Parathyroid adenoma (tissue), 2 donors: ENCODE results near the gene SH3BP5L.
"Not testable (repeated sequence)": the region's sequence is repeated elsewhere in the genome, so short reads cannot be mapped to it uniquely, and the experiment has no call there.

Experiments
- H2AFZ ChIP-seq: fragments of 300-600 bp; sonication (generic); one replicate; pipeline ENCODE4 v1.7.0; 2017; ENCODE audit warnings: antibody characterized with exemption, mild to moderate bottlenecking
- H3K27ac ChIP-seq: fragments of 300-600 bp; sonication (generic); one replicate; pipeline ENCODE4 v1.7.0; 2017
- H3K27me3 ChIP-seq: fragments of 300-600 bp; sonication (generic); one replicate; pipeline ENCODE4 v1.7.0; 2017; ENCODE audit warnings: low read length; ENCODE audit not compliant: control insufficient read depth, insufficient read depth
- H3K36me3 ChIP-seq: fragments of 300-600 bp; sonication (generic); one replicate; pipeline ENCODE4 v1.7.0; 2017; ENCODE audit warnings: low read length; ENCODE audit not compliant: control insufficient read depth, insufficient read depth
- H3K4me1 ChIP-seq: fragments of 300-600 bp; sonication (generic); one replicate; pipeline ENCODE4 v1.7.0; 2017; ENCODE audit warnings: control low read depth
- H3K4me2 ChIP-seq: fragments of 300-600 bp; sonication (generic); one replicate; pipeline ENCODE4 v1.7.0; 2017; ENCODE audit warnings: low read length
- H3K4me3 ChIP-seq: fragments of 300-600 bp; sonication (generic); one replicate; pipeline ENCODE4 v1.7.0; 2017; ENCODE audit warnings: low read depth, low read length
- H3K79me2 ChIP-seq: fragments of 300-600 bp; sonication (generic); one replicate; pipeline ENCODE4 v1.7.0; 2017; ENCODE audit warnings: control low read depth
- H3K9ac ChIP-seq: fragments of 300-600 bp; sonication (generic); one replicate; pipeline ENCODE4 v1.7.0; 2017; ENCODE audit warnings: mild to moderate bottlenecking
- H3K9me3 ChIP-seq: fragments of 300-600 bp; sonication (generic); one replicate; pipeline ENCODE4 v1.7.0; 2017; ENCODE audit warnings: low read length; ENCODE audit not compliant: control insufficient read depth
- CTCF ChIP-seq: fragments of 300-600 bp; sonication (generic); IDR thresholded peaks from one replicate; pipeline ENCODE4 v1.7.0; 2017; ENCODE audit warnings: antibody characterized with exemption, mild to moderate bottlenecking
- donor health status: primary hyperparathyroidism.

SH3BP5L gene

GRCh38 chr1:248834343-248834940 lies 8.7 kb upstream of the SH3BP5L start:
- no peaks in the 10 kb centered on the region for H3K36me3 ChIP-seq
- no peak overlapping the region for H3K9ac ChIP-seq
- H3K4me3 ChIP-seq, result no peak overlapping the region
- no peak overlapping the region for H3K27ac ChIP-seq
- H3K4me1 ChIP-seq, result no peaks in the 10 kb centered on the region
- no peaks in the 10 kb centered on the region for H3K27me3 ChIP-seq
- no peak for TF ChIP-seq CTCF
- H2AFZ ChIP-seq, result no peak overlapping the region
- H3K79me2 ChIP-seq, result no peaks in the 10 kb centered on the region
- H3K9me3 ChIP-seq, result no peaks in the 10 kb centered on the region
- no peak overlapping the region for H3K4me2 ChIP-seq

GRCh38 chr1:248831842-248832241 lies 6.1 kb upstream of the SH3BP5L start:
- no peak for TF ChIP-seq CTCF
- no peaks in the 10 kb centered on the region for H3K79me2 ChIP-seq
- H2AFZ ChIP-seq, result no peak overlapping the region
- no peaks in the 10 kb centered on the region for H3K9me3 ChIP-seq
- H3K4me3 ChIP-seq, result no peak overlapping the region
- no peaks in the 10 kb centered on the region for H3K4me1 ChIP-seq
- no peaks in the 10 kb centered on the region for H3K36me3 ChIP-seq
- no peak overlapping the region for H3K9ac ChIP-seq
- no peaks in the 10 kb centered on the region for H3K27me3 ChIP-seq
- no peak overlapping the region for H3K4me2 ChIP-seq
- no peak overlapping the region for H3K27ac ChIP-seq

GRCh38 chr1:248830718-248831017 lies 5.0 kb upstream of the SH3BP5L start:
- H3K36me3 ChIP-seq, H3K27me3 ChIP-seq, H2AFZ ChIP-seq, H3K27ac ChIP-seq, H3K9ac ChIP-seq, H3K4me2 ChIP-seq, H3K79me2 ChIP-seq, H3K4me3 ChIP-seq, H3K4me1 ChIP-seq, H3K9me3 ChIP-seq: not testable (repeated sequence)

- no peak overlapping the region for H3K27ac ChIP-seq
- TF ChIP-seq CTCF, result no peak
- H3K36me3 ChIP-seq, result no peaks in the 10 kb centered on the region
- no peak overlapping the region for H2AFZ ChIP-seq
- no peaks in the 10 kb centered on the region for H3K27me3 ChIP-seq
- no peak overlapping the region for H3K4me3 ChIP-seq
- H3K9me3 ChIP-seq, result no peaks in the 10 kb centered on the region
- peaks cover 13% of the 10 kb centered on the region for H3K79me2 ChIP-seq
- no peaks in the 10 kb centered on the region for H3K4me1 ChIP-seq
- H3K4me2 ChIP-seq, result no peak overlapping the region
- H3K9ac ChIP-seq, result no peak overlapping the region
Observed at GRCh38 chr1:248828845-248829244, 3.1 kb upstream of the SH3BP5L start.

GRCh38 chr1:248825573-248825908 lies 174 bp downstream of the SH3BP5L start:
- peak overlapping the region; percentile 92 for H3K4me3 ChIP-seq
- H3K4me1 ChIP-seq, result peaks cover 3% of the 10 kb centered on the region
- H3K9ac ChIP-seq, result peak overlapping the region; percentile 31
- peak overlapping the region; percentile 96 for H3K27ac ChIP-seq
- peak overlapping the region; percentile 75 for H3K4me2 ChIP-seq
- no peaks in the 10 kb centered on the region for H3K27me3 ChIP-seq
- H3K9me3 ChIP-seq, result no peaks in the 10 kb centered on the region
- no peak for TF ChIP-seq CTCF
- H2AFZ ChIP-seq, result peak overlapping the region; percentile 82
- H3K36me3 ChIP-seq, result no peaks in the 10 kb centered on the region
- peaks cover 17% of the 10 kb centered on the region for H3K79me2 ChIP-seq
